Measurements from ENCODE around the gene EGFLAM. TPM values are rescaled to one million over a fixed set of nuclear protein-coding genes. Genes with fewer than 3 reads are reported as not detected.

The EGFLAM gene
- total and polyA plus RNA-seq, 9 of the 15 experiments (the other 6 are each of a cell fraction or from before 2014, with no cell fraction given): 0.09 to 2.5 (median 1.0) TPM

DNA sequence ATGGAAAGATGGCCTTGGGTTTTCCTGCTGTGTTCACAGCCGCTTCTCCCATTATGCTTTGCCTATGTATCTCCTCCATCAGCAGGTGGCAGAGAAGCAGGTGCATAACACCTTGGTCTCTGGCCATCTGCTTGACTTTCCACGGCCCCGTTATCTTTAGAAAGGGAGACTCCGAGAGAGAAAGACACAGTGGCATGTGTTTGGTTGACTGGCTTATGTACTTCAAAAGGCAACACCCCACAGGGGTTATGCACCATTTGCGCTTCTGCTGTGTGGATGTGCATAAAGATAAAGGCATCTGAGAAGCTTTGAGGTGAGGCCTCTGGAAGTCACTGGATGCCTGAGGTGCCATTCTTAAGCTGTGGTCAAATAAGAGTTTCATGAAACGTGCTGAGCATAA, 138.4 kb downstream of the EGFLAM start:
- no peak for FAIRE-seq
- in situ Hi-C loops (cut with MboI): no loop called here

More for the DNA sequence above, 138.4 kb downstream of the EGFLAM start:
- H3K4me3 ChIP-seq: no peak overlapping the region
- H3K79me2 ChIP-seq (ENCODE audit: control insufficient read depth, insufficient read depth, low read length): no peaks in the 10 kb centered on the region
- no peaks in the 10 kb centered on the region for H4K20me1 ChIP-seq (replicated peaks; ENCODE audit: control insufficient read depth, insufficient read depth, low read length)
- H3K4me2 ChIP-seq (ENCODE audit: insufficient read depth, low read length): no peak overlapping the region
- BruUV-seq (replicated peaks): no TSS peak
- no peak for ATAC-seq
- H3K9me1 ChIP-seq (ENCODE audit: control insufficient read depth, insufficient read depth, low read length): no peaks in the 10 kb centered on the region
- H3K27me3 ChIP-seq (ENCODE audit: control insufficient read depth in 2 of 2, insufficient read depth in 2 of 2, low read length in 2 of 2): peaks cover 4 to 27% of the 10 kb centered on the region in 2 experiments; a peak in 3 of 5 replicates
- no peaks in the 10 kb centered on the region for H3K4me1 ChIP-seq (replicated peaks in 1 of 2; ENCODE audit: control insufficient read depth in 2 of 2, insufficient read depth in 2 of 2, low read length in 2 of 2)
- no peak for TF ChIP-seq NONO (IDR thresholded peaks at IDR 0.05; ENCODE audit: low read depth in 2 of 2, low read length in 1 of 2)
- no peak for TF ChIP-seq CBX3 (IDR thresholded peaks at IDR 0.05; ENCODE audit: borderline replicate concordance in 1 of 2, low read length in 2 of 2)
- TF ChIP-seq, protein P1, sequence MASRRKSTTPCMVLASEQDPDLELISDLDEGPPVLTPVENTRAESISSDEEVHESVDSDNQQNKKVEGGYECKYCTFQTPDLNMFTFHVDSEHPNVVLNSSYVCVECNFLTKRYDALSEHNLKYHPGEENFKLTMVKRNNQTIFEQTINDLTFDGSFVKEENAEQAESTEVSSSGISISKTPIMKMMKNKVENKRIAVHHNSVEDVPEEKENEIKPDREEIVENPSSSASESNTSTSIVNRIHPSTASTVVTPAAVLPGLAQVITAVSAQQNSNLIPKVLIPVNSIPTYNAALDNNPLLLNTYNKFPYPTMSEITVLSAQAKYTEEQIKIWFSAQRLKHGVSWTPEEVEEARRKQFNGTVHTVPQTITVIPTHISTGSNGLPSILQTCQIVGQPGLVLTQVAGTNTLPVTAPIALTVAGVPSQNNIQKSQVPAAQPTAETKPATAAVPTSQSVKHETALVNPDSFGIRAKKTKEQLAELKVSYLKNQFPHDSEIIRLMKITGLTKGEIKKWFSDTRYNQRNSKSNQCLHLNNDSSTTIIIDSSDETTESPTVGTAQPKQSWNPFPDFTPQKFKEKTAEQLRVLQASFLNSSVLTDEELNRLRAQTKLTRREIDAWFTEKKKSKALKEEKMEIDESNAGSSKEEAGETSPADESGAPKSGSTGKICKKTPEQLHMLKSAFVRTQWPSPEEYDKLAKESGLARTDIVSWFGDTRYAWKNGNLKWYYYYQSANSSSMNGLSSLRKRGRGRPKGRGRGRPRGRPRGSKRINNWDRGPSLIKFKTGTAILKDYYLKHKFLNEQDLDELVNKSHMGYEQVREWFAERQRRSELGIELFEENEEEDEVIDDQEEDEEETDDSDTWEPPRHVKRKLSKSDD (conservative IDR thresholded peaks at IDR 0.05; ENCODE audit: low read length): no peak
- TF ChIP-seq, protein P2, sequence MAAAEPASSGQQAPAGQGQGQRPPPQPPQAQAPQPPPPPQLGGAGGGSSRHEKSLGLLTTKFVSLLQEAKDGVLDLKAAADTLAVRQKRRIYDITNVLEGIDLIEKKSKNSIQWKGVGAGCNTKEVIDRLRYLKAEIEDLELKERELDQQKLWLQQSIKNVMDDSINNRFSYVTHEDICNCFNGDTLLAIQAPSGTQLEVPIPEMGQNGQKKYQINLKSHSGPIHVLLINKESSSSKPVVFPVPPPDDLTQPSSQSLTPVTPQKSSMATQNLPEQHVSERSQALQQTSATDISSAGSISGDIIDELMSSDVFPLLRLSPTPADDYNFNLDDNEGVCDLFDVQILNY (CRISPR knock-in tag; IDR thresholded peaks at IDR 0.05): no peak
- TF ChIP-seq KAT2B (IDR thresholded peaks at IDR 0.05; ENCODE audit: low read depth, low read length): no peak
- TF ChIP-seq NFYB (IDR thresholded peaks at IDR 0.05; ENCODE audit: extremely low read depth, insufficient read length): no peak
- no peak for TF ChIP-seq GTF2A2 (tag; IDR thresholded peaks at IDR 0.05)
- no peak for TF ChIP-seq HMG20A (CRISPR knock-in tag; conservative IDR thresholded peaks at IDR 0.05)
- no peak for TF ChIP-seq SP2 (IDR thresholded peaks at IDR 0.05; ENCODE audit: extremely low read depth, low read depth, low read length, poor library complexity, severe bottlenecking)
- TF ChIP-seq ZC3H8 (IDR thresholded peaks at IDR 0.05): no peak
- no peak for TF ChIP-seq ZNF143 (CRISPR knock-in tag; IDR thresholded peaks at IDR 0.05)
- TF ChIP-seq, protein P3, sequence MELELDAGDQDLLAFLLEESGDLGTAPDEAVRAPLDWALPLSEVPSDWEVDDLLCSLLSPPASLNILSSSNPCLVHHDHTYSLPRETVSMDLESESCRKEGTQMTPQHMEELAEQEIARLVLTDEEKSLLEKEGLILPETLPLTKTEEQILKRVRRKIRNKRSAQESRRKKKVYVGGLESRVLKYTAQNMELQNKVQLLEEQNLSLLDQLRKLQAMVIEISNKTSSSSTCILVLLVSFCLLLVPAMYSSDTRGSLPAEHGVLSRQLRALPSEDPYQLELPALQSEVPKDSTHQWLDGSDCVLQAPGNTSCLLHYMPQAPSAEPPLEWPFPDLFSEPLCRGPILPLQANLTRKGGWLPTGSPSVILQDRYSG (tag; conservative IDR thresholded peaks at IDR 0.05; ENCODE audit: low read depth): no peak
- TF ChIP-seq NFE2 (IDR thresholded peaks at IDR 0.05; ENCODE audit: low read depth): no peak
- intact Hi-C loops (cut with micrococcal nuclease): no loop called here
- H3K36me3 ChIP-seq (ENCODE audit: control insufficient read depth, insufficient read depth, low read length): no peaks in the 10 kb centered on the region
- CTCF ChIA-PET (ENCODE audit: low intra/inter-chr PET ratio): no interaction called here
- H2AFZ ChIP-seq (ENCODE audit: low read depth, low read length): no peak overlapping the region
- no peak overlapping the region for H3K9ac ChIP-seq (ENCODE audit: insufficient read depth in 1 of 2, low read depth in 2 of 2, low read length in 2 of 2)
- no peak for DNase-seq (ENCODE audit: extremely low read depth in 1 of 4, low spot score in 3 of 4)
- POLR2A ChIA-PET: interaction anchor here (0.7 to 0.8 kb wide), 2 partner anchors 584 to 1028 kb away, joined by 3 read pairs; partner anchors contain the start of gene DAB2
- WGBS (ENCODE audit: insufficient coverage, low coverage, missing lambda C conversion rate): 3% methylated on average over 6 of the region's 6 CpGs
- H3K9me3 ChIP-seq (replicated peaks; ENCODE audit: control insufficient read depth, insufficient read depth, low read depth, low read length): no peaks in the 10 kb centered on the region
- H3K27ac ChIP-seq (ENCODE audit: extremely low read depth, low read depth, low read length): no peak overlapping the region

All from K562 (cell line).